HepG2 (cell line): ENCODE measurements around the gene SYAP1. TPM values are rescaled to one million over a fixed set of nuclear protein-coding genes. Genes with fewer than 3 reads are reported as not detected.

Experiments used
- AHR ChIP-seq: IDR thresholded peaks from 2 replicates; pipeline ENCODE4 v1.6.1; 2018; ENCODE audit warnings: missing genetic modification reagents, missing compliant biosample characterization
- FOXK2 ChIP-seq: fragments of 450-650 bp; IDR thresholded peaks from 2 replicates; pipeline ENCODE4 v1.6.1; 2016
- GATAD1 ChIP-seq: IDR thresholded peaks from 2 replicates; pipeline ENCODE4 v1.6.1; 2016; ENCODE audit warnings: missing genetic modification reagents, missing compliant biosample characterization
- HDAC2 ChIP-seq: sonication (generic); formaldehyde crosslinking; IDR thresholded peaks from 2 replicates; pipeline ENCODE4 v1.4.0; 2020; ENCODE audit warnings: missing genetic modification reagents
- HNF4A ChIP-seq: sonication (generic); formaldehyde crosslinking; IDR thresholded peaks from 2 replicates; pipeline ENCODE4 v1.4.0; 2020; ENCODE audit warnings: missing genetic modification reagents
- KDM5A ChIP-seq: fragments of 200-600 bp; sonication (generic); IDR thresholded peaks from 2 replicates; pipeline ENCODE4 v1.7.0; 2018; ENCODE audit warnings: antibody characterized with exemption, mild to moderate bottlenecking, low read length, borderline replicate concordance
- KDM5B ChIP-seq: sonication (generic); formaldehyde crosslinking; IDR thresholded peaks from 2 replicates; pipeline ENCODE4 v1.4.0; 2020; ENCODE audit warnings: missing genetic modification reagents, mild to moderate bottlenecking, borderline replicate concordance
- MYPOP ChIP-seq: sonication (generic); formaldehyde crosslinking; IDR thresholded peaks from 2 replicates; pipeline ENCODE4 v1.8.1; 2023; ENCODE audit warnings: mild to moderate bottlenecking, moderate library complexity, missing genetic modification reagents
- PAXIP1 ChIP-seq: sonication (generic); formaldehyde crosslinking; conservative IDR thresholded peaks from 2 replicates; pipeline ENCODE4 v1.4.0; 2020; ENCODE audit warnings: mild to moderate bottlenecking, missing genetic modification reagents, moderate library complexity
- PHF21A ChIP-seq: sonication (generic); formaldehyde crosslinking; IDR thresholded peaks from 2 replicates; pipeline ENCODE4 v1.5.0; 2020; ENCODE audit warnings: mild to moderate bottlenecking, missing genetic modification reagents
- SMAD3 ChIP-seq: sonication (generic); formaldehyde crosslinking; IDR thresholded peaks from 2 replicates; pipeline ENCODE4 v1.4.0; 2020; ENCODE audit warnings: missing genetic modification reagents
- SNAPC4 ChIP-seq: sonication (generic); formaldehyde crosslinking; IDR thresholded peaks from 2 replicates; pipeline ENCODE4 v1.4.0; 2020; ENCODE audit warnings: mild to moderate bottlenecking, missing genetic modification reagents
- SOX13 ChIP-seq, 3 experiments: fragments of 450-650 bp in 1 of 3; sonication (generic) in 1 of 3; formaldehyde crosslinking in 1 of 3; IDR thresholded peaks in 2 of 3; conservative IDR thresholded peaks in 1 of 3; 2 replicates each; pipeline versions ENCODE4 v1.5.0 to v1.6.1; 2016 to 2020; ENCODE audit warnings: antibody characterized with exemption in 1 of 3, mild to moderate bottlenecking in 1 of 3, missing compliant biosample characterization in 1 of 3, missing genetic modification reagents in 1 of 3, moderate library complexity in 1 of 3
- ZBTB43 ChIP-seq: sonication (generic); formaldehyde crosslinking; conservative IDR thresholded peaks from 2 replicates; pipeline ENCODE4 v1.4.0; 2020; ENCODE audit warnings: missing genetic modification reagents
- ZMYM4 ChIP-seq: sonication (generic); formaldehyde crosslinking; IDR thresholded peaks from 2 replicates; pipeline ENCODE4 v1.8.1; 2023; ENCODE audit warnings: mild to moderate bottlenecking, missing genetic modification reagents
- ZNF235 ChIP-seq: sonication (generic); formaldehyde crosslinking; IDR thresholded peaks from 2 replicates; pipeline ENCODE4 v1.8.1; 2023; ENCODE audit warnings: mild to moderate bottlenecking, missing genetic modification reagents, borderline replicate concordance
- ZNF550 ChIP-seq: sonication (generic); formaldehyde crosslinking; IDR thresholded peaks from 2 replicates; pipeline ENCODE4 v1.4.0; 2020; ENCODE audit warnings: mild to moderate bottlenecking, missing genetic modification reagents, borderline replicate concordance
- ZNF589 ChIP-seq: sonication (generic); formaldehyde crosslinking; conservative IDR thresholded peaks from 2 replicates; pipeline ENCODE4 v1.8.0; 2022; ENCODE audit warnings: mild to moderate bottlenecking, moderate library complexity, missing genetic modification reagents
- polyA plus RNA-seq, 8 experiments: library from polyadenylated mRNA; depleted of rRNA in 3 of 8; stranded (reverse) in 7 of 8; unstranded in 1 of 8; fragments of >200 nt; fragmentation: Illumina TruSeq in 4 of 8; extraction: Trizol in 4 of 8; gene quantifications; 2 replicates each; pipeline versions ENCODE4 v1.2.1 to v1.2.3, GENCODE V29; 2011 to 2016; ENCODE audit warnings: low read depth in 4 of 8, missing spikeins in 1 of 8, mixed read lengths in 1 of 8; ENCODE audit not compliant: insufficient read depth in 1 of 8
- total RNA-seq, 5 experiments: library from RNA; depleted of rRNA; stranded (reverse); fragments of >200 nt; fragmentation: Illumina TruSeq; extraction: Trizol; gene quantifications; 2 replicates each; pipeline ENCODE4 v1.2.3, GENCODE V29; 2016; ENCODE audit warnings: low read depth in 1 of 5

Gene SYAP1
- total and polyA plus RNA-seq, 2 of the 13 experiments (the other 11 are each of a cell fraction or from before 2014, with no cell fraction given): 4.9 to 18.5 TPM

DNA sequence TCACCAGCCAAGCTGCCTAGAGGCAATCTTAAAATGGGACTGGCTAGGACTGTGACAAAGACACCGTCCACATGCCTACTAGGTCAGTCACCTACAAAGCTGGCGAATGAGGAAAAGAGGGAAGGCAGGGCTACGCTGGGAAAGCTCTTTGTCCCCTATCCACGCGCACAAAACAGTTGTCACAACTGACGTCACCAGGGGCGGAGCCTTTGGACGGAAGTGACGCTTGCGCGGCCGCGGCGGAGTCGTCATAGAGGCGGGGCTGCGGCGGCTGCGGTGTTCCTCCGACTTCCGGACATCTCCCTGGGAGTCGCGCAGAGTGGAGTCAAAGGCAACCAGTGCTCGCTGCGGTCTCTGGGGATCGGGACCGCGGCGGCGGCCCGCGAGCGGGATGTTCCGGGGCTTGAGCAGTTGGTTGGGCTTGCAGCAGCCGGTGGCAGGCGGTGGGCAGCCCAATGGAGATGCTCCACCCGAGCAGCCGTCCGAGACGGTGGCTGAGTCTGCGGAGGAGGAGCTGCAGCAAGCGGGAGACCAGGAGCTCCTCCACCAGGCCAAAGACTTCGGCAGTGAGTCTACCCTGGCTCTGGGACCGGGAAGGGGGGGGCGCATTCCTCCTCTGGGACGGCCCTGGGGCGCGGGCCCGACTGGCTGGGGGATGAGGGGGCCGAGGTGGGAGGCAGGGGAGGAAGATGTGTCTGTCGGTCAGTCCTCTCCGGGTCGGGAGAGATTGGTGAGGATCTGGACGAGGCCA is at the start of gene SYAP1 (continued):
- TF ChIP-seq ZBTB43 (no peak), HDAC2 (CRISPR knock-in tag) (peak; percentile 66), FOXK2 (no peak), KDM5A (peak; percentile 38; the same call in 1 of the 2 replicates), AHR (no peak), GATAD1 (CRISPR knock-in tag) (peak; percentile 82), ZMYM4 (CRISPR knock-in tag) (peak; percentile 91), KDM5B (CRISPR knock-in tag) (no peak), SNAPC4 (no peak), ZNF589 (CRISPR knock-in tag) (0 out of 2 replicates have a peak, but pooled peaks have one; percentile 46), ZNF550 (CRISPR knock-in tag) (no peak), MYPOP (CRISPR knock-in tag) (no peak), PAXIP1 (CRISPR knock-in tag) (no peak; the same call in 1 of the 2 replicates), HNF4A (CRISPR knock-in tag) (peak; percentile 63), ZNF235 (CRISPR knock-in tag) (no peak), SMAD3 (CRISPR knock-in tag) (peak; percentile 19; the same call in 1 of the 2 replicates), PHF21A (peak; percentile 68; the same call in 1 of the 2 replicates), SOX13 (IDR thresholded peaks at IDR 0.05) (no peak), SOX13 (CRISPR knock-in tag; conservative IDR thresholded peaks at IDR 0.05 in 1 of 2, IDR thresholded peaks at IDR 0.05 in 1 of 2) (peak in 1 of 2 experiments; percentile 37; a peak in 2 of 4 replicates)
